HepG2 (cell line): ENCODE results near the gene ZNF584. TPM values are rescaled to one million over a fixed set of nuclear protein-coding genes. Genes with fewer than 3 reads are reported as not detected.

Source experiments
- CENPX ChIP-seq: sonication (generic); formaldehyde crosslinking; IDR thresholded peaks from 2 replicates; pipeline ENCODE4 v1.9.0; 2021; ENCODE audit warnings: mild to moderate bottlenecking, missing genetic modification reagents, moderate library complexity
- FOXC1 ChIP-seq: sonication (generic); formaldehyde crosslinking; IDR thresholded peaks from 2 replicates; pipeline ENCODE4 v1.8.0; 2022; ENCODE audit warnings: mild to moderate bottlenecking, missing genetic modification reagents, borderline replicate concordance
- FOXO4 ChIP-seq: sonication (generic); formaldehyde crosslinking; conservative IDR thresholded peaks from 2 replicates; pipeline ENCODE4 v1.8.1; 2023; ENCODE audit warnings: missing genetic modification reagents
- GMEB1 ChIP-seq: sonication (generic); formaldehyde crosslinking; IDR thresholded peaks from 2 replicates; pipeline ENCODE4 v1.5.1; 2020; ENCODE audit warnings: missing genetic modification reagents, mild to moderate bottlenecking, borderline replicate concordance
- GMEB2 ChIP-seq: IDR thresholded peaks from 2 replicates; pipeline ENCODE4 v1.6.1; 2016; ENCODE audit warnings: missing biosample characterization, missing genetic modification reagents, low read depth
- MYPOP ChIP-seq: sonication (generic); formaldehyde crosslinking; IDR thresholded peaks from 2 replicates; pipeline ENCODE4 v1.8.1; 2023; ENCODE audit warnings: mild to moderate bottlenecking, moderate library complexity, missing genetic modification reagents
- MZF1 ChIP-seq: sonication (generic); formaldehyde crosslinking; IDR thresholded peaks from 2 replicates; pipeline ENCODE4 v1.8.1; 2023; ENCODE audit warnings: mild to moderate bottlenecking, missing genetic modification reagents, borderline replicate concordance
- NR2F6 ChIP-seq, 2 experiments: IDR thresholded peaks; 2 replicates each; pipeline ENCODE4 v1.6.1; 2016; ENCODE audit warnings: antibody characterized with exemption in 1 of 2, mild to moderate bottlenecking in 1 of 2
- REL ChIP-seq: sonication (generic); formaldehyde crosslinking; conservative IDR thresholded peaks from 2 replicates; pipeline ENCODE4 v1.8.0; 2022; ENCODE audit warnings: mild to moderate bottlenecking, missing genetic modification reagents, moderate library complexity
- SOX5 ChIP-seq: IDR thresholded peaks from 2 replicates; pipeline ENCODE4 v1.6.1; 2016; ENCODE audit warnings: borderline replicate concordance
- TARDBP ChIP-seq: sonication (generic); formaldehyde crosslinking; IDR thresholded peaks from 2 replicates; pipeline ENCODE4 v1.8.0; 2022; ENCODE audit warnings: mild to moderate bottlenecking, missing genetic modification reagents
- TFE3 ChIP-seq: IDR thresholded peaks from 2 replicates; pipeline ENCODE4 v1.6.1; 2016
- WIZ ChIP-seq: sonication (generic); formaldehyde crosslinking; IDR thresholded peaks from 2 replicates; pipeline ENCODE4 v1.5.1; 2020; ENCODE audit warnings: mild to moderate bottlenecking, missing genetic modification reagents
- ZBTB10 ChIP-seq: sonication (generic); formaldehyde crosslinking; IDR thresholded peaks from 2 replicates; pipeline ENCODE4 v1.4.0; 2020; ENCODE audit warnings: missing genetic modification reagents, borderline replicate concordance
- ZGPAT ChIP-seq: IDR thresholded peaks from 2 replicates; pipeline ENCODE4 v1.6.1; 2016; ENCODE audit warnings: mild to moderate bottlenecking
- ZNF33B ChIP-seq: sonication (generic); formaldehyde crosslinking; IDR thresholded peaks from 2 replicates; pipeline ENCODE4 v1.5.1; 2020; ENCODE audit warnings: mild to moderate bottlenecking, missing genetic modification reagents
- polyA plus RNA-seq, 8 experiments: library from polyadenylated mRNA; depleted of rRNA in 3 of 8; stranded (reverse) in 7 of 8; unstranded in 1 of 8; fragments of >200 nt; fragmentation: Illumina TruSeq in 4 of 8; extraction: Trizol in 4 of 8; gene quantifications; 2 replicates each; pipeline versions ENCODE4 v1.2.1 to v1.2.3, GENCODE V29; 2011 to 2016; ENCODE audit warnings: low read depth in 4 of 8, missing spikeins in 1 of 8, mixed read lengths in 1 of 8; ENCODE audit not compliant: insufficient read depth in 1 of 8
- total RNA-seq, 5 experiments: library from RNA; depleted of rRNA; stranded (reverse); fragments of >200 nt; fragmentation: Illumina TruSeq; extraction: Trizol; gene quantifications; 2 replicates each; pipeline ENCODE4 v1.2.3, GENCODE V29; 2016; ENCODE audit warnings: low read depth in 1 of 5

ZNF584 gene
- total and polyA plus RNA-seq, 2 of the 13 experiments (the other 11 are each of a cell fraction or from before 2014, with no cell fraction given): 2.4 to 7.0 TPM

GRCh38 chr19:58466760-58467589 lies 58.5 kb downstream of the ZNF584 start, which contains the start of gene ZNF324 (continued):
- TF ChIP-seq WIZ (CRISPR knock-in tag): no peak
- no peak for TF ChIP-seq SOX5
- peak; percentile 72 for TF ChIP-seq ZGPAT
- TF ChIP-seq REL (CRISPR knock-in tag): no peak
- 0 out of 2 replicates have a peak, but pooled peaks have one; percentile 59 for TF ChIP-seq TFE3 (CRISPR knock-in tag)
- TF ChIP-seq NR2F6 (IDR thresholded peaks at IDR 0.05): no peak
- no peak; the same call in 1 of the 2 replicates for TF ChIP-seq NR2F6 (CRISPR knock-in tag; IDR thresholded peaks at IDR 0.05)
- TF ChIP-seq FOXO4 (CRISPR knock-in tag): no peak
- TF ChIP-seq ZNF33B (CRISPR knock-in tag): no peak
- TF ChIP-seq FOXC1 (CRISPR knock-in tag): peak; percentile 40; the same call in 1 of the 2 replicates
- peak; percentile 95 for TF ChIP-seq GMEB1 (CRISPR knock-in tag)
- TF ChIP-seq MYPOP (CRISPR knock-in tag): 0 out of 2 replicates have a peak, but pooled peaks have one; percentile 33
- peak; percentile 76 for TF ChIP-seq GMEB2
- TF ChIP-seq TARDBP (CRISPR knock-in tag): no peak
- TF ChIP-seq MZF1 (CRISPR knock-in tag): no peak
- TF ChIP-seq ZBTB10 (CRISPR knock-in tag): no peak
- no peak for TF ChIP-seq CENPX (CRISPR knock-in tag)
